ENCODE data around the gene POLR1G.

- TF ChIP-seq CTCF (conservative IDR thresholded peaks at IDR 0.05) (no peak), ZFX (IDR thresholded peaks at IDR 0.05) (no peak)
Measured at GRCh38 chr19:45424191-45425058, 18.0 kb downstream of the POLR1G start.

Measured in C4-2B (cell line).